ENCODE results near the gene IRAK1.
"Not testable (repeated sequence)": the region's sequence is repeated elsewhere in the genome, so short reads cannot be mapped to it uniquely, and the experiment has no call there.

IRAK1 gene

GRCh38 chrX:154018518-154019060, 1.1 kb downstream of the IRAK1 start:
- DNase-seq (ENCODE audit: low read depth) = no peak

GRCh38 chrX:154017766-154018517, 1.8 kb downstream of the IRAK1 start:
- no peak for DNase-seq (ENCODE audit: low read depth)

- DNase-seq (ENCODE audit: low read depth) = no peak
Observed at GRCh38 chrX:154016366-154017076, 3.2 kb downstream of the IRAK1 start.

- no peak for DNase-seq (ENCODE audit: low read depth)
Observed at GRCh38 chrX:154015581-154016264, 4.0 kb downstream of the IRAK1 start.

DNA sequence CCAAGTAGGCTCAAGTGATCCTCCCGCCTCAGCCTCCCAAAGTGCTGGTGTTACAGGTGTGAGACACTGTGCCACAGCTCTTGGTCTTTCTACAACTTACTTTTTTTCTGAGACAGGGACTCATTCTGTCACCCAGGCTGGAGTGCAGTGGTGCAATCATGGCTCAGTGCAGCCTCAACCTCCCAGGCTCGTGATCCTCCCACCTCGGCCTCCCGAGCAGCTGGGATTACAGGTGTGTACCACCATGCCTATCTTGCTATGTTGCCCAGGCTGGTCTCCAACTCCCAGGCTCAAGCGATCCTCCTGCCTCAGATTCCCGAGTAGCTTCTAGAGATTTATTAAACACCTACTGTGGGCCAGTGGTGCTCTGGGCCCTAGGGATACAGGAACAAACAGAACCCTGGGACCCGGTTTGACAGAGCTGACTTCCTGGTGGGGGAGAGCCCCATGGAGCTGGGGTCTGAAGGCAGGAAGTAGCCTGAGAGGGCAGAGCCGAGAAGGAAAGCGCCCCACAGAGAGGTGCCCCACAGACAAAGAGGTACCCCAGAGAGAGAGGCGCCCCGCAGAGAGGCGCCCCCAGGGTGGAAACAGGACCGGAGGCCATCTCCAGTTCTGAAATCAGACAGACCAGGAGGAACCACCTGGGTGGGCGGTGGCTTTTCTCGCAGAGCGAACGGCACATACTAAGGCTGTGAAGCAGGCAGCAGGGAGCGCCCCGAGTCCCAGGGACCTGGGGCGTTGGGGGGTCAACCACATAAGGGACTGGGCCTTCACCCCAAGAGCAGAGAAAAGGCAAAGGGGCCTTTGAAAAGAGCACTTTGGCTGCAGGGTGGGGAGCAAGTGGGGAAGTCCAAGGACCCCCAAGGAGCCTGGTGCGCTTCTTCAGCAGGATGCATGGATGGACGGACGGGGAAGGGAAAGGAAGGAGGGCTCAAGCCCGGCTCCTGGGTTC, 5.0 kb downstream of the IRAK1 start:
- DNase-seq (ENCODE audit: low read depth) = no peak

GRCh38 chrX:154013614-154014360, 5.9 kb downstream of the IRAK1 start:
- no peak for DNase-seq (ENCODE audit: low read depth)

GRCh38 chrX:154013001-154013421, 6.7 kb downstream of the IRAK1 start:
- DNase-seq (ENCODE audit: low read depth) = no peak

GRCh38 chrX:154012336-154012991, 7.2 kb downstream of the IRAK1 start:
- no peak for DNase-seq (ENCODE audit: low read depth)

DNA sequence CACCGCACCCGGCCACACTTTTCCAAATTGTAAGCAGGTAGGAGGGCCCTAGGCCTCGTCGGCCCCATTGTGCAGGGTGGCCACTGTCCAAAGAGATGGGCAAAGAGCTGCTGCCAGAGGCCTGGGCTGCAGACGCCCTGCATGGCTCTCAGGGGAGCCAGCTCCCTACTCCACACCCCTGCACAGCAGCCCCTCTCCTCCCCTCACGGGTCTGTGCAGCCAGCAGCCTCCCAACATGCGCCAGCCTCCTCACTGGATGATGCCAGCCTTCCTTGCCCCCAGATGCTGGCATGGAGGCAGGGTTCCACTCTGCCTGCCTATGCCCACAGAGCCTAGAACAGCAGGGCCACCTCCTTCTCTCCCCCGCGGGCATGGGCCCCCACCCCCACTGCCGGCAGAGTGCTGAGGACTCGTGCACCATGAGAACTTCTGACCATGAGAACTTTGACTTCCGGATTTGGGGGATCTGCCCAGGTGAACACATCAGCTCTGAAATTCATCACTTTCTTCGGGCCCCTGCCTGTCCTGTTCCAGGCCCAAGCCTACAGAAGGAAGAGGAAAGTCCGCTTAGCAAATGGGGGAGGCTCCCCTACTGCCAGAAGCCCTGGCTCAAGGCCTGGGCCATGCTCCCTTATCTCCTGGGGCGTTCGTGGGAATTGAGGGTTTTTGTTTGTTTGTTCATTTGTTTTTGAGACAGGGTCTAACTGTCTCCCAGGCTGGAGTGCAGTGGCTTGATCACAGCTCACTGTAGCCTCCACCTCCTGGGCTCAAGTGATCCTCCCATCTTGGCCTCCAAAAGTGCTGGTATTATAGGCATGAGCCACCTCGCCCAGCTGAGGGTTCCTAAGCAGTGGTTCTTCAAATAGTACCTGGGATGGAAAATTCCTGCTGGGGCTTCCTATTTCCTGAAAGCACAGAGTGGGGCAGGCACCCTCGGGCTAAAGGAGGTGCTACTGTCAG, 8.0 kb downstream of the IRAK1 start:
- DNase-seq (ENCODE audit: low read depth) = no peak

GRCh38 chrX:154010330-154011087, 9.2 kb downstream of the IRAK1 start:
- no peak for DNase-seq (ENCODE audit: low read depth)

DNA sequence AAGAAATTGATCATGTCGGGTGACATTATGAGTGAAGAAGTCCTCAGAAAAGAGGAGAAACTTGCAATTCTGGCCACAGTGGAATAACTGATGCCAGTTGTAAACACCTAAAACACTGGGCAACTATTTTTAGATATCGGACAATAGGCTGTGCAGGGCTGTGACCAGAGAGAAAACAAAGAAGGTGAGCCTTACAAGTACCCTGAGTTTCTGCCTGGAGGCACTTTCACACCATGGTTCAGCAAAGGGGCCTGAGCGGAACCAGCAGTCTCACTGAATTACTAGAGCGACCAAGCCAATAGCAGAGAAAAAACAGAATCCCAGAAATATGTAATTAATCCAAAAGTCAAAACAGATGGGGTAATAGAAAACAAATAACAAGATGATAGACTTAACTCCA, 11.2 kb downstream of the IRAK1 start:
- DNase-seq (ENCODE audit: low read depth) = no peak

- no peak for DNase-seq (ENCODE audit: low read depth)
Observed at GRCh38 chrX:154006947-154007346, 12.8 kb downstream of the IRAK1 start.

- no peak for DNase-seq (ENCODE audit: low read depth)
Observed at GRCh38 chrX:154004315-154004714, 15.4 kb downstream of the IRAK1 start.

DNA sequence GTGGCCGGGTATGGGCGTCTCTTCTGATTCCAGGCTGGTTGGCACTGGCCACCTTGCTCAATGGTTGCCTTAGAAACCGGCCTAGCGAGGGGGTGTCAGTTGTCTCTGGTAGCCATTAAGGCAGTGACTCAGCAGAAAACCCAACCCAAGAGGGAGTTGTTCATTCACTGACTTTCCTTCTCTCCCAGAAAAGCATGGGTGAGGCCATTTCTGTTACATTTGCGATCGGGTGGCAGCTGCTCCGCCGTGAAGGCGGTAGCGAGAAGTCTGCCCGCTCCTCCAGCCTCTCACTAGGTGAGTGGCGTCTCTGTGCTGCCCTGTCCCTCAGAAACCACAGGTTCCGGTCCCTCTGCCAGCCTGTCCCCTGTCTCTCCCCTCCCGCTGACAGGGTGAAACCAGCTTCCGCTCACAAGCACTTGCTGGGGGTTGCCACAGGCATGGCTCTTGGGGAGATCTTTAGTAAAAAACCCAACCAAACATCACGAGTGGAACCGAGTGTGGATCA, 17.4 kb downstream of the IRAK1 start:
- peak; percentile 76 for DNase-seq (ENCODE audit: low read depth)

- DNase-seq (ENCODE audit: low read depth) = no peak
Observed at GRCh38 chrX:154000051-154000450, 19.7 kb downstream of the IRAK1 start.

DNA sequence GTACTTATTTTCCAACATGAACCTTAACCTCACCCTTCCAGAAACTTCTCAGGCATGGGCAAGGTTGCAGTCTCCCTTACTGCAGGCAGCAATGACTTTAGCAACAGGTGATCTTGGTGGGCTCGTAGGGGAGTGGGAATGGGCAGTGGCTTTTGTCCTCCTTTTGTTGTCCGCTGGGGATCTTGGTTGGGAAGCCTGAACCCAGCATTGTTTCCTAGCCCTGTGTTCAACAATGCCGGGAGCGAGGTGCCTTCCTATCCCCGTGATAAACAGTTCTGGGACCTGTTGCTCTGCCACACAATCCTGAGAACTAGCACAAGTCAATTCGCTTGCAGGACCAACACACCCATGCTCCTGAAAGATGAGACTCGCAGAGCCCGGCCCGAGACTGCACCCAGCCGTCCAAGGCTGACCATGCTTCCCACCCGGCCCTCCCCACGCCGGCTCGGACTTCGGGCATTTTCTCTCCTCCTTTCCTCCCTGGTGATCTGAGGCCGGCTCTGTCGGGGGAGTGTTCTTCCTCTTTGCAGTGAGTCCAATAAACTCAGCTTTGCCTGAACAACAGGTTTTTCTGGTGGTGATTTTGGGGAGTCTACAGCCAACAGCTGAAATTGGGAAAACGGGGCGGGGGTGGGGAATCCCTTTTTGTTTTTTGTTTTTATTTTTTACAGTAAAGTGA, 20.2 kb downstream of the IRAK1 start:
- DNase-seq (ENCODE audit: low read depth) = no peak

GRCh38 chrX:153995504-153995903, 24.2 kb downstream of the IRAK1 start:
- no peak for DNase-seq (ENCODE audit: low read depth)

- not testable (repeated sequence) for DNase-seq (ENCODE audit: low read depth)
Observed at GRCh38 chrX:153994398-153994797, 25.3 kb downstream of the IRAK1 start.
